NCI-H2081 treated with DMSO at 0.1 percent for 48 hours (cell line): ENCODE data around the gene TCF7.
"Not testable (repeated sequence)": the region's sequence is repeated elsewhere in the genome, so short reads cannot be mapped to it uniquely, and the experiment has no call there.

Experiments
- DNase-seq: peaks from one replicate; lab custom pipeline; 2025; lab: John Stamatoyannopoulos, UW

TCF7 gene

GRCh38 chr5:134145041-134145757 is 30.7 kb downstream of the TCF7 start:
- DNase-seq, result no peak

- DNase-seq, result no peak
Observed at GRCh38 chr5:134145779-134146581, 31.5 kb downstream of the TCF7 start.

GRCh38 chr5:134146651-134147518 is 32.4 kb downstream of the TCF7 start:
- no peak for DNase-seq

GRCh38 chr5:134148316-134148715 is 33.8 kb downstream of the TCF7 start:
- no peak for DNase-seq

GRCh38 chr5:134148986-134149539 is 34.6 kb downstream of the TCF7 start:
- DNase-seq, result no peak

GRCh38 chr5:134149571-134150303 is 35.3 kb downstream of the TCF7 start:
- DNase-seq, result no peak

GRCh38 chr5:134151723-134152122 is 37.2 kb downstream of the TCF7 start:
- no peak for DNase-seq

GRCh38 chr5:134152173-134152832 is 37.8 kb downstream of the TCF7 start:
- not testable (repeated sequence) for DNase-seq

- no peak for DNase-seq
Observed at GRCh38 chr5:134153241-134153640, 38.8 kb downstream of the TCF7 start.

GRCh38 chr5:134153657-134154056 is 39.2 kb downstream of the TCF7 start:
- DNase-seq, result no peak

GRCh38 chr5:134161513-134162395 is 47.3 kb downstream of the TCF7 start:
- no peak for DNase-seq

GRCh38 chr5:134162592-134162991 is 48.1 kb downstream of the TCF7 start:
- no peak for DNase-seq

GRCh38 chr5:134171972-134172371 is 57.5 kb downstream of the TCF7 start:
- no peak for DNase-seq

- no peak for DNase-seq
Observed at GRCh38 chr5:134174841-134175839, 60.7 kb downstream of the TCF7 start.

- no peak for DNase-seq
Observed at GRCh38 chr5:134175921-134176510, 61.5 kb downstream of the TCF7 start.

GRCh38 chr5:134176511-134177368 is 62.3 kb downstream of the TCF7 start, which contains the start of gene SKP1:
TSS of gene SKP1 (minus strand) at chr5:134176950. CDS start at chr5:134174022, 2,928 bp downstream.
- DNase-seq, result peak; percentile 20
